PFSK-1 (cell line): ENCODE data around the gene FCMR.

Experiments
- FOXP2 ChIP-seq: optimal IDR thresholded peaks from 2 replicates; pipeline ENCODE3; 2011; ENCODE audit warnings: borderline replicate concordance, control low read depth, inconsistent platforms; ENCODE audit not compliant: insufficient read depth; ENCODE audit errors: extremely low read length, extremely low read depth
- POLR2AphosphoS5 ChIP-seq: IDR thresholded peaks from 2 replicates; pipeline ENCODE4 v1.6.1; 2012; ENCODE audit warnings: low read depth, mild to moderate bottlenecking, control low read depth, low read length, moderate library complexity
- REST ChIP-seq, 2 experiments: IDR thresholded peaks; 2 replicates each; pipeline versions ENCODE4 v1.6.1 to v1.8.0; 2011 to 2012; ENCODE audit warnings: low read depth in 2 of 2, low read length in 2 of 2, control low read depth in 1 of 2, inconsistent platforms in 1 of 2, mild to moderate bottlenecking in 1 of 2, moderate library complexity in 1 of 2; ENCODE audit not compliant: insufficient read depth in 1 of 2
- SIN3A ChIP-seq: IDR thresholded peaks from 2 replicates; pipeline ENCODE4 v1.6.1; 2012; ENCODE audit warnings: mild to moderate bottlenecking, low read length, moderate library complexity, borderline replicate concordance; ENCODE audit not compliant: insufficient read depth
- TAF1 ChIP-seq: IDR thresholded peaks from 2 replicates; pipeline ENCODE4 v1.6.1; 2012; ENCODE audit warnings: low read length, control low read depth, borderline replicate concordance; ENCODE audit not compliant: insufficient read depth

FCMR gene

DNA sequence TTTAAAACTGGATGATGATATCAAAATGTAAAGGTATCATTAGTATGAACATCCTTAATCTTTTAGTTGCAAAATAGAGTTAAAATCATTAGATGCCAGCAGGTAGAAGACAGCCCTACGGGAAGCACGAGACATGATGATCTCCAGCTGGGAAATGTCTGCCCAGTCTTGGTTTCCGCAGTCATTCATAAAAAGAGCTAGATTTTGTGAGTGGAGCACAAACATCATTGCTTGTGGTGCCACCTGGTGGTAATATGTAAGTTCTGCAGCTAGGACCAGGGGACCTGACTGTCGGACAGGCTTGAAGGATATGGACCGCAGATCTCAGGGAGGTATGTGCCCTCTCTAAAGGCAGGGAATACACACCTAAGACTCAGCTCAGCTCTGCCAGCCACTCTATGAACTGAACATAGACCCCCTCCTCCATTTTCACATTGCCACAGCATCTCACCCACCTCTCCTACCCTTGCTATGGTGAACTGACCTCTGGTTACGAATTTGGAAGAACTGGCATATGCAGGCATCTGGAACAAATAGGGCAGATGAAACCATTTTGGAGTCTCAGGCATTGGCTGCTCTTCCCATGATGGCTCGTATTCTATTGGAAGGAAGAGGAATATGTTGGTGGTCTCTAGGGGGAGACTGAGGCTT lies 9.2 kb downstream of the FCMR start:
- no peak for TF ChIP-seq FOXP2
- no peak for TF ChIP-seq SIN3A
- no peak for TF ChIP-seq REST (IDR thresholded peaks at IDR 0.05; ENCODE audit: insufficient read depth in 1 of 2, low read depth in 2 of 2, low read length in 2 of 2)
- TF ChIP-seq TAF1, result no peak
- TF ChIP-seq POLR2AphosphoS5, result no peak

DNA sequence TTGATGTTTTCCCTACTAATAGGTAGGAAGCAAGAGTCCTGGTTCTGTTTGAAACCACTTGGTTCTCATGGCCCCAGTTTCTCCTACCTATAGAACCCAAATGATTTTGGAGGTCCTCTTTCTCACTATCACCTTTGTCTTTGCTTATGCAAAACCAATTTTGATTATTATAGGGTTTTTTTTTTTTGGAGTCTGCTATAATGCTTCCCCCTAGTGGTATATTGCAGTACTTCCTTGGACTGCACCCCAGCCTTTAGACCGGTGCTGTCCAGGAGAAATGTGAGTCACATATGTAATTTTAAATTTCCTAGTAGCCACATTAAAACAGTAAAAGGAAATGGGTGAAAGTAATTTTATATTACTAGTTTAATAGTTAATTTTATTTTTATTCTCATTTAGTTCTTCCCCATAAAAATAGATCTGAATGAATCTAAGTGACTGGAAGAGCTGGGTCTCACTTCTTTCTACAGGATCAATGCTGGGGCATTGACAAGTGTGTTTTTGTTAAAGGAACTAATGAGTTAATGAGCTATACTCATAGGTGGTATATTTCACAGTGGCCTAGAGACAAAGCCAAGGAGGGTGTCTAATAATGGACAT lies 10.6 kb downstream of the FCMR start:
- TF ChIP-seq TAF1 (no peak), REST (IDR thresholded peaks at IDR 0.05; ENCODE audit: insufficient read depth in 1 of 2, low read depth in 2 of 2, low read length in 2 of 2) (peak in 1 of 2 experiments; percentile 77; a peak in 2 of 4 replicates)

DNA sequence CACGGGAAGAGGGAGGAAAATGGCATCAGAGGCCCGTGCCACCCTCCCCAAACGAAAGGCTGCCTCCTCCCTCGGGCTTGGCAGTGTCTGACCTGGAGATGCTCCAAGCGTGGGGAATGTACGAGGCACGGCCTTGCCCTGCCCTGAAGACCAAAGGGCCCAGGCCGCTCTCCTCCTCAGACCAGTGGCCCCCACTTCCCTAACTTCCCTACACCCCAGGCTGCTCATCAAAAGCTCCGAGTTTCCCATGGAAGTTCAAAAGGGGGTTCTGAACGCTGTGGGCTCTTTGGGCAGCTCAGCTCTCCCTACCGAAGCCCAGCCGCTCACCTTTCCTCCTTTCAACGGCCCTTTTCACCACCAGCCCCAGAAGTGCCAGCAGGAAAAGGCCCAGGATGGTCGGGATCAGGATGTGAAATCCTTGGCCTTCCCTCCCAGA lies 11.8 kb downstream of the FCMR start:
- TF ChIP-seq TAF1, result no peak
- TF ChIP-seq REST (IDR thresholded peaks at IDR 0.05; ENCODE audit: insufficient read depth in 1 of 2, low read depth in 2 of 2, low read length in 2 of 2), result no peak
- TF ChIP-seq POLR2AphosphoS5, result no peak
- TF ChIP-seq SIN3A, result no peak

DNA sequence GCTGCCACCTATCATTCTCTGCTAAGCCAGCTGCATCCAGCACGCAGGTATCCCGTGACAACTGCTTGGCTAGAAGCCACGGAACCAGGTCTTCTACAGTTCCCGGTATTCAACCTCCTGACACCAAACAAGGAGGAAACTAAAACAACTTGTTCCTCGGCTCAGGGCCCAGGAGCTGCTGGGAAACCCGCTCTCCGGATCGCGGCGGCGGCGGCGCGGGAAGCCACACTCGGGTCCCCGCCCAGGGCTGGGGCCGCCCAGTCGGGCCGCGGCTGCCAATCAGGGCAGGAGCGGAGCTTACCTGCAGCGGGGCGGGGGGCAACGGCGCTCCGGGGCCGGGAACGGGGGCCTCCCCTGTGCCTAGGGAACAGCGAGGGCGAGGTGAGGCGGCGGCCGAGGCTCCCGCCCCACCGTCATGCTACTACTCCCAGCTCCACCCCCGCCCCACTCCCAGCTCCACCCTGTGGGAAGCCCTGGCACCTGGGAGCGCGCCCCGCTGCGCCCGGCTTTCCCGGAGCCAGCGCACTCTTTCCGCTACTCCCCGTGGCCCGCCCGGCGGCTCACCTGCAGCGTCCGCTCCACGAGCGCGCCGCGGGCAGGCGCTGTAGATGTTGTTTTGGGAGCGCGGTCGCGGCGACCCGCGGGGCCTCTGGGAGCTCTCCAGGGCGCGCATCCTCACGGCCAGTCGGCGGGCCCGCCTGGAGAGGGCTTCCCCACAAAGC lies 12.4 kb downstream of the FCMR start:
- TF ChIP-seq SIN3A (no peak), FOXP2 (no peak)

- no peak for TF ChIP-seq SIN3A
- TF ChIP-seq POLR2AphosphoS5, result no peak
- TF ChIP-seq FOXP2, result no peak
- no peak for TF ChIP-seq REST (IDR thresholded peaks at IDR 0.05; ENCODE audit: insufficient read depth in 1 of 2, low read depth in 2 of 2, low read length in 2 of 2)
- no peak for TF ChIP-seq TAF1
These were observed 13.7 kb downstream of the FCMR start for GRCh38 chr1:206908038-206908437.
